Panc1 (cell line): ENCODE data around the gene EFCAB11. TPM values are rescaled to one million over a fixed set of nuclear protein-coding genes. Genes with fewer than 3 reads are reported as not detected.
A peak's percentile ranks its signal among the peaks of the same experiment; 100 is the strongest.

Experiments
- ATAC-seq: fragments of 200-7000 bp; cut with Tn5 transposase; 2 replicates; pipeline ENCODE4 v1.9.1; 2020; ENCODE audit warnings: mild to moderate bottlenecking, moderate library complexity
- BruUV-seq: library from RNA; stranded (reverse); fragments of 400-500 nt; replicated peaks from 2 replicates; lab custom pipeline; 2021; lab: Mats Ljungman, UMichigan
- CTCF ChIA-PET: fragments of 300-600 bp; sonication (Branson Sonifier 250); formaldehyde crosslinking; loops from one replicate; lab custom pipeline; 2022; ENCODE audit warnings: antibody characterized with exemption; lab: Charles Lee
- POLR2A ChIA-PET: fragments of 300-600 bp; sonication (Branson Sonifier 250); formaldehyde crosslinking; loops from one replicate; lab custom pipeline; 2022; ENCODE audit warnings: antibody characterized with exemption; lab: Charles Lee
- DNase-seq: peaks from one replicate; pipeline ENCODE4 v3.0.0-alpha.2; 2010; ENCODE audit warnings: low read depth, low spot score
- H3K27ac ChIP-seq: 2 replicates; pipeline ENCODE4 v1.5.1; 2011; ENCODE audit warnings: mild to moderate bottlenecking, low read length, inconsistent platforms
- H3K27me3 ChIP-seq: fragments of 200-500 bp; sonication (Bioruptor generic); 2 replicates; pipeline ENCODE4 v1.6.0; 2014; ENCODE audit warnings: low read length, inconsistent platforms; ENCODE audit not compliant: control insufficient read depth, insufficient read depth
- H3K36me3 ChIP-seq: fragments of 200-500 bp; sonication (Bioruptor generic); 2 replicates; pipeline ENCODE4 v1.5.1; 2014; ENCODE audit warnings: inconsistent platforms, mild to moderate bottlenecking, low read length, moderate library complexity; ENCODE audit not compliant: control insufficient read depth, insufficient read depth
- H3K4me1 ChIP-seq: 2 replicates; pipeline ENCODE4 v1.5.1; 2011; ENCODE audit warnings: inconsistent platforms, mild to moderate bottlenecking, low read length, moderate library complexity; ENCODE audit not compliant: control insufficient read depth, insufficient read depth
- H3K4me3 ChIP-seq, 2 experiments: 2 replicates each; pipeline ENCODE4 v1.5.1; 2011 to 2012; ENCODE audit warnings: low read depth in 2 of 2, low read length in 2 of 2, mild to moderate bottlenecking in 2 of 2, inconsistent platforms in 1 of 2, moderate library complexity in 1 of 2
- H3K9me3 ChIP-seq: fragments of 200-500 bp; sonication (Bioruptor generic); 2 replicates; pipeline ENCODE4 v1.5.1; 2014; ENCODE audit warnings: low read depth, mild to moderate bottlenecking, inconsistent platforms, low read length, moderate library complexity; ENCODE audit not compliant: control insufficient read depth, insufficient read depth
- TCF7L2 ChIP-seq: IDR thresholded peaks from 2 replicates; pipeline ENCODE4 v1.6.1; 2011; ENCODE audit warnings: mild to moderate bottlenecking, low read depth, low read length, inconsistent platforms
- in situ Hi-C: cut with HindIII; loops from 2 replicates; pipeline ENCODE4 v1.10.0; 2016; ENCODE audit warnings: low sequenced_read_pairs, low pct_unique_long_range_greater_than_20kb
- intact Hi-C: fragments of 100-400 bp; cut with micrococcal nuclease; formaldehyde crosslinking; loops from one replicate; pipeline ENCODE4 v1.10.0; 2022; ENCODE audit not compliant: unreplicated experiment
- total RNA-seq: library from RNA; stranded (reverse); gene quantifications from one replicate; pipeline ENCODE4 v1.2.1, GENCODE V29; 2021; ENCODE audit not compliant: unreplicated experiment
- TF ChIP-seq, protein P1 (sequence below), 2 experiments: IDR thresholded peaks; 2 replicates each; pipeline ENCODE4 v1.6.1; 2011 to 2012; ENCODE audit warnings: low read depth in 2 of 2, control low read depth in 1 of 2, low read length in 1 of 2, mild to moderate bottlenecking in 1 of 2, moderate library complexity in 1 of 2; ENCODE audit not compliant: insufficient read depth in 1 of 2
- TF ChIP-seq, protein P2 (sequence below): fragments of 450-650 bp; IDR thresholded peaks from 2 replicates; pipeline ENCODE4 v1.5.1; 2017; ENCODE audit warnings: mild to moderate bottlenecking

EFCAB11 gene
- total RNA-seq, 1 experiment from 2014 or later = 12.3 TPM

DNA sequence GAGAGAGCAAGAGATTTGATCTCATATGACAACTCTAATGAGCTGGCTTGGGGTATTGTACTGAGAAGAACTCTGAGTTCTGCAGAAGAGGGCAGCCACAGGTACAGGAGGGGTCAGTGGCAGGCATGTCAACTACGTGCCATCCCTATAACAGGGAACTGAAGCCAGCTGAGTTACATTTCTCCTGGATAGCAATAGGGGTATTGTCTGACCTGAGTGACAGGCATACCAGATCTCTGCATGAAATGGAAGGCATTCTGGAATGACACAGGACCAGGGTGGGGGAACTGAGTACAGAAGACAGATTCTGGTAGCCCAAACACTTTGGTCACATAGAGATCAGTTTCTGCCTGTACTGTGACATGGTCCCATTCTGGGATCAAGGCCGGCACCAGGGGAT, 35.8 kb downstream of the EFCAB11 start:
- Histone ChIP-seq H3K4me1 (no peaks in the 10 kb centered on the region), H3K36me3 (no peaks in the 10 kb centered on the region), H3K27me3 (no peaks in the 10 kb centered on the region), H3K4me3 (no peak overlapping the region), H3K27ac (no peak overlapping the region), H3K9me3 (no peaks in the 10 kb centered on the region)
- in situ Hi-C loops (no loop called here), intact Hi-C loops (no loop called here)
- BruUV-seq = no TSS peak
- DNase-seq (no peak), ATAC-seq (no peak)
- TF ChIP-seq, protein P1, sequence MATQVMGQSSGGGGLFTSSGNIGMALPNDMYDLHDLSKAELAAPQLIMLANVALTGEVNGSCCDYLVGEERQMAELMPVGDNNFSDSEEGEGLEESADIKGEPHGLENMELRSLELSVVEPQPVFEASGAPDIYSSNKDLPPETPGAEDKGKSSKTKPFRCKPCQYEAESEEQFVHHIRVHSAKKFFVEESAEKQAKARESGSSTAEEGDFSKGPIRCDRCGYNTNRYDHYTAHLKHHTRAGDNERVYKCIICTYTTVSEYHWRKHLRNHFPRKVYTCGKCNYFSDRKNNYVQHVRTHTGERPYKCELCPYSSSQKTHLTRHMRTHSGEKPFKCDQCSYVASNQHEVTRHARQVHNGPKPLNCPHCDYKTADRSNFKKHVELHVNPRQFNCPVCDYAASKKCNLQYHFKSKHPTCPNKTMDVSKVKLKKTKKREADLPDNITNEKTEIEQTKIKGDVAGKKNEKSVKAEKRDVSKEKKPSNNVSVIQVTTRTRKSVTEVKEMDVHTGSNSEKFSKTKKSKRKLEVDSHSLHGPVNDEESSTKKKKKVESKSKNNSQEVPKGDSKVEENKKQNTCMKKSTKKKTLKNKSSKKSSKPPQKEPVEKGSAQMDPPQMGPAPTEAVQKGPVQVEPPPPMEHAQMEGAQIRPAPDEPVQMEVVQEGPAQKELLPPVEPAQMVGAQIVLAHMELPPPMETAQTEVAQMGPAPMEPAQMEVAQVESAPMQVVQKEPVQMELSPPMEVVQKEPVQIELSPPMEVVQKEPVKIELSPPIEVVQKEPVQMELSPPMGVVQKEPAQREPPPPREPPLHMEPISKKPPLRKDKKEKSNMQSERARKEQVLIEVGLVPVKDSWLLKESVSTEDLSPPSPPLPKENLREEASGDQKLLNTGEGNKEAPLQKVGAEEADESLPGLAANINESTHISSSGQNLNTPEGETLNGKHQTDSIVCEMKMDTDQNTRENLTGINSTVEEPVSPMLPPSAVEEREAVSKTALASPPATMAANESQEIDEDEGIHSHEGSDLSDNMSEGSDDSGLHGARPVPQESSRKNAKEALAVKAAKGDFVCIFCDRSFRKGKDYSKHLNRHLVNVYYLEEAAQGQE (IDR thresholded peaks at IDR 0.05; ENCODE audit: insufficient read depth in 1 of 2, low read depth in 2 of 2, low read length in 1 of 2) = no peak
- TF ChIP-seq TCF7L2 = no peak
- ChIA-PET CTCF (no interaction called here), POLR2A (no interaction called here)

DNA sequence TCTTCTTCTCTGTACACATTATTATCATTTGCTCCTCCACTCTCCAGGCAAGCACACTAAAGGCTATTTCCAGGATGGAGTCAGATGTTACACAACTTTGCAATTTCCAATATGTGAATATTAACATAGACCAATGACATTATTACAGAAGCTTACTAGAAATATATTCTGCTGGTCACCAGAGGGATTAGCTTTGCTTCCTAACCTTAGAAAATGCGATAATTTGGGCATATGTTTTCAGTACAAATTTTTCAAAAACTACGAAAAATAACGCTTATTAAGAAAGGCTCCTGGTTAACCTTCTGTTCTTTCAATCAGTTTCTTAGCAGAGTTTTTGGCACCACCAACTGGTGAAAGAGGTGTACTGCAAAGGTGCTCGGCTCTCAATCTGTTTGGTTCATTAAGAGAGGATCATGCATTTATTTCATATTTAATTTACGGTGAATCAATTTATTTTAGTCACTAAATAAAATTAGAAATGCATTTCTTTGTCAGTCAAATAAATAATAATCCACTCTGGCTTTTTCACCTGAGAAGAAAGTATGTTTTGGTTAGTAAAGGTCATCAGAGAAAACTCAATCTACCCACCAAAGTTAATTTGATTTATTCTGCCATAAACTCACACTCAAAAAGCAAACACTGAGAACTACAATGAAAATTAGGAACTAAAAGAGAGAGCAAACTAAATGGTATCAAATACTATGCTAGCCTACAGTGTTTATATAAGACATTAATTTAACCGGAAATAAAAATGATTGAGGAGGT, 39.2 kb downstream of the EFCAB11 start:
- intact Hi-C loops (no loop called here), in situ Hi-C loops (no loop called here)
- H3K4me3 ChIP-seq = no peak overlapping the region

More for the DNA sequence above, 39.2 kb downstream of the EFCAB11 start:
- no TSS peak for BruUV-seq
- DNase-seq (peak; percentile 42), ATAC-seq (no peak)
- Histone ChIP-seq H3K9me3 (no peaks in the 10 kb centered on the region), H3K27me3 (no peaks in the 10 kb centered on the region), H3K4me1 (no peaks in the 10 kb centered on the region), H3K27ac (no peak overlapping the region), H3K36me3 (no peaks in the 10 kb centered on the region)
- ChIA-PET POLR2A (no interaction called here), CTCF (interaction anchor here (0.6 kb wide), 1 partner anchor 33 kb away, joined by 17 read pairs; no protein-coding TSS in a partner anchor)
- TF ChIP-seq, protein P2, sequence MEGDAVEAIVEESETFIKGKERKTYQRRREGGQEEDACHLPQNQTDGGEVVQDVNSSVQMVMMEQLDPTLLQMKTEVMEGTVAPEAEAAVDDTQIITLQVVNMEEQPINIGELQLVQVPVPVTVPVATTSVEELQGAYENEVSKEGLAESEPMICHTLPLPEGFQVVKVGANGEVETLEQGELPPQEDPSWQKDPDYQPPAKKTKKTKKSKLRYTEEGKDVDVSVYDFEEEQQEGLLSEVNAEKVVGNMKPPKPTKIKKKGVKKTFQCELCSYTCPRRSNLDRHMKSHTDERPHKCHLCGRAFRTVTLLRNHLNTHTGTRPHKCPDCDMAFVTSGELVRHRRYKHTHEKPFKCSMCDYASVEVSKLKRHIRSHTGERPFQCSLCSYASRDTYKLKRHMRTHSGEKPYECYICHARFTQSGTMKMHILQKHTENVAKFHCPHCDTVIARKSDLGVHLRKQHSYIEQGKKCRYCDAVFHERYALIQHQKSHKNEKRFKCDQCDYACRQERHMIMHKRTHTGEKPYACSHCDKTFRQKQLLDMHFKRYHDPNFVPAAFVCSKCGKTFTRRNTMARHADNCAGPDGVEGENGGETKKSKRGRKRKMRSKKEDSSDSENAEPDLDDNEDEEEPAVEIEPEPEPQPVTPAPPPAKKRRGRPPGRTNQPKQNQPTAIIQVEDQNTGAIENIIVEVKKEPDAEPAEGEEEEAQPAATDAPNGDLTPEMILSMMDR = peak; percentile 80; the same call in 1 of the 2 replicates
- TF ChIP-seq, protein P1 (IDR thresholded peaks at IDR 0.05; ENCODE audit: insufficient read depth in 1 of 2, low read depth in 2 of 2, low read length in 1 of 2) = no peak
